GM23338 (cell line): ENCODE results near the gene TPH2. TPM values are rescaled to one million over a fixed set of nuclear protein-coding genes. Genes with fewer than 3 reads are reported as not detected.
A peak's percentile ranks its signal among the peaks of the same experiment; 100 is the strongest.

Experiments used
- ATAC-seq: fragments of 200-7000 bp; cut with Tn5 transposase; 3 replicates; pipeline ENCODE4 v1.9.1; 2020
- DNase-seq: peaks from one replicate; pipeline ENCODE4 v3.0.0-alpha.2; 2015; ENCODE audit warnings: low spot score
- H2AFZ ChIP-seq: fragments of 200-600 bp; sonication (generic); 2 replicates; pipeline ENCODE4 v1.8.0; 2016; ENCODE audit warnings: antibody characterized with exemption, mild to moderate bottlenecking, moderate library complexity
- H3F3A ChIP-seq: fragments of 200-600 bp; sonication (generic); replicated peaks from 2 replicates; pipeline ENCODE4 v1.8.0; 2017; ENCODE audit warnings: antibody characterized with exemption, mixed run types, low read depth
- H3K27ac ChIP-seq: fragments of 200-600 bp; sonication (generic); 2 replicates; pipeline ENCODE4 v1.6.1; 2016; ENCODE audit warnings: low read depth
- H3K27me3 ChIP-seq: fragments of 200-600 bp; sonication (generic); 2 replicates; pipeline ENCODE4 v1.8.0; 2016; ENCODE audit warnings: mild to moderate bottlenecking, mixed run types, moderate library complexity; ENCODE audit not compliant: insufficient read depth
- H3K36me3 ChIP-seq: fragments of 200-600 bp; sonication (generic); 2 replicates; pipeline ENCODE4 v1.8.0; 2016; ENCODE audit warnings: mild to moderate bottlenecking; ENCODE audit not compliant: insufficient read depth
- H3K4me1 ChIP-seq: fragments of 200-600 bp; sonication (generic); 2 replicates; pipeline ENCODE4 v1.8.0; 2016; ENCODE audit warnings: mild to moderate bottlenecking, moderate library complexity; ENCODE audit not compliant: insufficient read depth
- H3K4me2 ChIP-seq: fragments of 200-600 bp; sonication (generic); 2 replicates; pipeline ENCODE4 v1.7.1; 2017; ENCODE audit warnings: mixed run types
- H3K4me3 ChIP-seq: fragments of 200-600 bp; sonication (generic); 2 replicates; pipeline ENCODE4 v1.6.1; 2016; ENCODE audit warnings: mixed run types
- H3K79me2 ChIP-seq: fragments of 200-600 bp; sonication (generic); replicated peaks from 2 replicates; pipeline ENCODE4 v1.8.0; 2017; ENCODE audit warnings: mild to moderate bottlenecking; ENCODE audit not compliant: insufficient read depth
- H3K9me2 ChIP-seq: fragments of 200-600 bp; sonication (generic); 2 replicates; pipeline ENCODE4 v1.8.0; 2017; ENCODE audit not compliant: insufficient read depth
- H4K20me1 ChIP-seq: fragments of 200-600 bp; sonication (generic); replicated peaks from 2 replicates; pipeline ENCODE4 v1.8.0; 2017; ENCODE audit warnings: mild to moderate bottlenecking; ENCODE audit not compliant: insufficient read depth
- H3K27ac Mint-ChIP-seq: 2 replicates; pipeline ENCODE4 v1.8.0; 2020; ENCODE audit warnings: inconsistent platforms, mild to moderate bottlenecking, moderate library complexity, mixed read lengths
- H3K27me3 Mint-ChIP-seq: 3 replicates; pipeline ENCODE4 v1.8.0; 2022; ENCODE audit warnings: low read depth, mild to moderate bottlenecking, moderate library complexity, mixed read lengths, inconsistent platforms; ENCODE audit not compliant: insufficient read depth, poor library complexity
- H3K36me3 Mint-ChIP-seq: 3 replicates; pipeline ENCODE4 v1.8.0; 2021; ENCODE audit warnings: low read depth, mild to moderate bottlenecking, inconsistent platforms, moderate library complexity, mixed read lengths
- H3K4me1 Mint-ChIP-seq: 3 replicates; pipeline ENCODE4 v1.8.0; 2020; ENCODE audit warnings: mild to moderate bottlenecking, inconsistent platforms, mixed read lengths
- H3K4me3 Mint-ChIP-seq: 3 replicates; pipeline ENCODE4 v1.8.0; 2021; ENCODE audit warnings: moderate library complexity, mild to moderate bottlenecking, inconsistent platforms, mixed read lengths
- H3K9me3 Mint-ChIP-seq: 3 replicates; pipeline ENCODE4 v1.8.0; 2020; ENCODE audit warnings: moderate library complexity, mild to moderate bottlenecking, inconsistent platforms, mixed read lengths
- CREB1 ChIP-seq: fragments of 250-450 bp; sonication (Bioruptor Pico); IDR thresholded peaks from 2 replicates; pipeline ENCODE4 v1.5.0; 2020; ENCODE audit warnings: low read depth, mild to moderate bottlenecking, moderate library complexity
- ETS1 ChIP-seq: IDR thresholded peaks from 2 replicates; pipeline ENCODE4 v1.6.1; 2016; ENCODE audit warnings: antibody characterized with exemption
- EZH2 ChIP-seq: fragments of 200-600 bp; sonication (generic); IDR thresholded peaks from one replicate; pipeline ENCODE4 v1.8.0; 2017; ENCODE audit warnings: antibody characterized with exemption, mild to moderate bottlenecking, low read depth; ENCODE audit not compliant: unreplicated experiment
- JUNB ChIP-seq: IDR thresholded peaks from one replicate; pipeline ENCODE4 v1.6.1; 2016; ENCODE audit warnings: antibody characterized with exemption; ENCODE audit not compliant: unreplicated experiment
- NANOG ChIP-seq: IDR thresholded peaks from 2 replicates; pipeline ENCODE4 v1.6.1; 2016; ENCODE audit warnings: antibody characterized with exemption, borderline replicate concordance
- POLR2AphosphoS5 ChIP-seq: IDR thresholded peaks from 2 replicates; pipeline ENCODE4 v1.6.1; 2016; ENCODE audit warnings: antibody characterized with exemption, low read depth
- ZNF114 ChIP-seq: fragments of 250-450 bp; sonication (Bioruptor Pico); IDR thresholded peaks from 2 replicates; pipeline ENCODE4 v1.5.0; 2020; ENCODE audit warnings: mild to moderate bottlenecking, moderate library complexity
- ZNF331 ChIP-seq: fragments of 250-450 bp; sonication (Bioruptor Pico); IDR thresholded peaks from 2 replicates; pipeline ENCODE4 v1.5.0; 2020; ENCODE audit warnings: low read depth, mild to moderate bottlenecking, moderate library complexity
- ZNF462 ChIP-seq: fragments of 250-450 bp; sonication (Bioruptor Pico); IDR thresholded peaks from 2 replicates; pipeline ENCODE4 v1.5.0; 2020; ENCODE audit warnings: mild to moderate bottlenecking, moderate library complexity
- polyA plus RNA-seq: library from polyadenylated mRNA; unstranded; fragments of >200 nt; fragmentation: Nextera tagmentation; extraction: Ambion mirVana; gene quantifications from 2 replicates; pipeline ENCODE4 v1.2.1, GENCODE V29; 2016
- total RNA-seq: library from RNA; depleted of rRNA; stranded (reverse); fragments of >200 nt; shearing (Covaris generic); gene quantifications from 2 replicates; pipeline ENCODE4 v1.2.3, GENCODE V29; 2014

TPH2 gene
- total and polyA plus RNA-seq, 2 experiments from 2014 or later, result 0.94 to 1.4 TPM

GRCh38 chr12:71949646-71950045 lies 11.0 kb downstream of the TPH2 start (continued):
- TF ChIP-seq ZNF462 (CRISPR knock-in tag), result no peak
- no peak for TF ChIP-seq ZNF331 (CRISPR knock-in tag)
- no peak for TF ChIP-seq ZNF114 (CRISPR knock-in tag)
- no peak for TF ChIP-seq POLR2AphosphoS5

GRCh38 chr12:71950404-71950803 lies 11.8 kb downstream of the TPH2 start:
- no peaks in the 10 kb centered on the region for H3K27me3 ChIP-seq
- H3K27ac Mint-ChIP-seq, result peak overlapping the region; percentile 93
- H3F3A ChIP-seq, result peaks cover 8% of the 10 kb centered on the region
- no peaks in the 10 kb centered on the region; the same call in 1 of the 2 replicates for H3K9me2 ChIP-seq
- H3K36me3 ChIP-seq, result no peaks in the 10 kb centered on the region
- peaks cover 48% of the 10 kb centered on the region for H3K4me1 ChIP-seq
- no peak overlapping the region; the same call in 1 of the 2 replicates for H3K27ac ChIP-seq
- H3K4me1 Mint-ChIP-seq, result peaks cover 81% of the 10 kb centered on the region
- 0 out of 2 replicates have a peak overlapping the region, but pooled peaks have one; percentile 1 for H3K4me2 ChIP-seq
- no peak overlapping the region for H3K4me3 ChIP-seq
- H3K36me3 Mint-ChIP-seq, result no peaks in the 10 kb centered on the region
- H3K4me3 Mint-ChIP-seq, result no peak overlapping the region
- peaks cover 2% of the 10 kb centered on the region for H3K27me3 Mint-ChIP-seq
- DNase-seq, result no peak
- no peaks in the 10 kb centered on the region for H3K9me3 Mint-ChIP-seq
- H3K79me2 ChIP-seq, result no peaks in the 10 kb centered on the region
- H4K20me1 ChIP-seq, result no peaks in the 10 kb centered on the region
- H2AFZ ChIP-seq, result no peak overlapping the region
- ATAC-seq, result no peak
- TF ChIP-seq ETS1 (no peak), ZNF462 (CRISPR knock-in tag) (no peak), POLR2AphosphoS5 (no peak), ZNF331 (CRISPR knock-in tag) (no peak), EZH2 (no peak), NANOG (no peak), JUNB (no peak), CREB1 (CRISPR knock-in tag) (no peak)
